Heart right ventricle (tissue), 16 donors: ENCODE data around the gene NT5M. TPM values are rescaled to one million over a fixed set of nuclear protein-coding genes. Genes with fewer than 3 reads are reported as not detected.

ENCODE experiments used
- ATAC-seq, 8 donors: fragments of 200-7000 bp; cut with Tn5 transposase; one replicate each; pipeline ENCODE4 v1.9.1; 2020; ENCODE audit warnings: mild to moderate bottlenecking in 8 of 8, moderate library complexity in 8 of 8, moderate number of reproducible peaks in 1 of 8
- DNase-seq, 2 donors: peaks; one replicate each; pipeline ENCODE4 v3.0.0-alpha.2; 2020
- H3K27ac ChIP-seq, 10 donors: fragments of 200-600 bp; sonication (generic) in 2 of 10; one replicate each; pipeline versions ENCODE4 v1.5.0 to v1.8.0; 2020 to 2022; ENCODE audit warnings: mild to moderate bottlenecking in 3 of 10
- H3K27me3 ChIP-seq, 7 donors: fragments of 200-600 bp; one replicate each; pipeline ENCODE4 v1.8.0; 2021 to 2022; ENCODE audit warnings: mild to moderate bottlenecking in 2 of 7
- H3K36me3 ChIP-seq, 9 donors: fragments of 200-600 bp; sonication (generic) in 1 of 9; one replicate each; pipeline versions ENCODE4 v1.5.0 to v1.8.0; 2020 to 2022; ENCODE audit warnings: mild to moderate bottlenecking in 2 of 9
- H3K4me1 ChIP-seq, 9 donors: fragments of 200-600 bp; sonication (generic) in 1 of 9; one replicate each; pipeline versions ENCODE4 v1.5.0 to v1.8.0; 2020 to 2022; ENCODE audit warnings: mild to moderate bottlenecking in 4 of 9
- H3K4me3 ChIP-seq, 10 donors: fragments of 200-600 bp; sonication (generic) in 2 of 10; one replicate each; pipeline versions ENCODE4 v1.5.0 to v1.8.0; 2020 to 2022; ENCODE audit warnings: mild to moderate bottlenecking in 7 of 10, moderate library complexity in 2 of 10
- H3K9me3 ChIP-seq, 11 donors: fragments of 200-600 bp in 10 of 11; sonication (generic) in 2 of 11; one replicate each; pipeline versions ENCODE4 v1.5.0 to v1.8.0; 2013 to 2022; ENCODE audit warnings: mild to moderate bottlenecking in 2 of 11, control low read depth in 1 of 11, moderate library complexity in 1 of 11
- WGBS, 2 donors: extraction: QIAGEN DNeasy Blood & Tissue Kit; methylation state at CpG; one replicate each; pipeline ENCODE4 v1.1.7; 2013; ENCODE audit warnings: inconsistent platforms in 1 of 2; 5-methylcytosine and 5-hydroxymethylcytosine counted together
- intact Hi-C, 10 donors: fragments of 100-400 bp; cut with DNase I; formaldehyde crosslinking; loops; one replicate each; pipeline versions ENCODE4 v1.11.1 to v1.14.2; 2022
- polyA plus RNA-seq, 2 donors: library from polyadenylated mRNA; stranded (reverse); fragments of 200-250 nt; gene quantifications; one replicate each; pipeline ENCODE4 v1.2.3, GENCODE V29; 2013
- total RNA-seq, 10 donors: library from RNA; stranded (reverse); fragmentation: NEBNext Ultra II Directional in 3 of 10; extraction: Animal tissue kit (Norgen Biotek cat#: 25700) in 3 of 10; gene quantifications; one replicate each; pipeline versions ENCODE4 v1.2.1 to v1.2.4, GENCODE V29; 2021 to 2023
- TF ChIP-seq, protein P1 (sequence below), 9 donors: fragments of 200-600 bp; sonication (generic) in 2 of 9; IDR thresholded peaks; one replicate each; pipeline versions ENCODE4 v1.5.0 to v1.8.0; 2021 to 2022; ENCODE audit warnings: antibody characterized with exemption in 9 of 9, mild to moderate bottlenecking in 5 of 9, moderate library complexity in 1 of 9
- donor health status: Arrhythmogenic right ventricular cardiomyopathy.
- donor health status: ischemic (EF 13 %, LVEDD 7.1; RV severe dilation, severe dysfunction).
- donor health status: healthy with polysubstance abuse.
- donor health status: DM: no; HTN: yes; CAD: no.
- donor health status: DM: no; HTN: no; CAD: no.
- donor health status: ischemic (EF 25% LVEDD 6.9; RV normal size, moderate dysfunction).
- donor health status: ischemic (EF 25% LVEDD 5.7; RV mildly dilated, moderate dysfunction).
- donor health status: healthy.
- donor health status: DM: yes; HTN: yes; CAD: no.
- donor health status: Ischemic cardiomyopathy.
- donor health status: ischemic (EF 35%, LVEDD 5.7; RV mildly dilated, moderate dysfunction).
- donor health status: nonischemic (EF 11% LVEDD 7.7; RV severe dilation, severe dysfunction).
- donor health status: DM: yes; HTN: yes; CAD: no.
- donor health status: PGD.
- donor health status: ischemic (EF 29% LVEDD 5.4; RV normal size, mild dysfunction).
- donor health status: nonischemic (EF 23%, LVEDD 6.1; RV moderate dilation, normal function).

The NT5M gene
- total and polyA plus RNA-seq, 12 donors = 4.9 to 15.8 (median 9.8) TPM

- Histone ChIP-seq H3K4me1 (peaks cover 0 to 9% (median 0%) of the 10 kb centered on the region in 9 donors), H3K4me3 (no peak overlapping the region), H3K27me3 (peaks cover 0 to 9% (median 0%) of the 10 kb centered on the region in 7 donors), H3K27ac (no peak overlapping the region), H3K36me3 (no peaks in the 10 kb centered on the region), H3K9me3 (no peaks in the 10 kb centered on the region)
- 90 to 94% methylated on average over 23 of the region's 23 CpGs for WGBS, 2 donors
- DNase-seq = no peak
- no peak for ATAC-seq
- TF ChIP-seq, protein P1, sequence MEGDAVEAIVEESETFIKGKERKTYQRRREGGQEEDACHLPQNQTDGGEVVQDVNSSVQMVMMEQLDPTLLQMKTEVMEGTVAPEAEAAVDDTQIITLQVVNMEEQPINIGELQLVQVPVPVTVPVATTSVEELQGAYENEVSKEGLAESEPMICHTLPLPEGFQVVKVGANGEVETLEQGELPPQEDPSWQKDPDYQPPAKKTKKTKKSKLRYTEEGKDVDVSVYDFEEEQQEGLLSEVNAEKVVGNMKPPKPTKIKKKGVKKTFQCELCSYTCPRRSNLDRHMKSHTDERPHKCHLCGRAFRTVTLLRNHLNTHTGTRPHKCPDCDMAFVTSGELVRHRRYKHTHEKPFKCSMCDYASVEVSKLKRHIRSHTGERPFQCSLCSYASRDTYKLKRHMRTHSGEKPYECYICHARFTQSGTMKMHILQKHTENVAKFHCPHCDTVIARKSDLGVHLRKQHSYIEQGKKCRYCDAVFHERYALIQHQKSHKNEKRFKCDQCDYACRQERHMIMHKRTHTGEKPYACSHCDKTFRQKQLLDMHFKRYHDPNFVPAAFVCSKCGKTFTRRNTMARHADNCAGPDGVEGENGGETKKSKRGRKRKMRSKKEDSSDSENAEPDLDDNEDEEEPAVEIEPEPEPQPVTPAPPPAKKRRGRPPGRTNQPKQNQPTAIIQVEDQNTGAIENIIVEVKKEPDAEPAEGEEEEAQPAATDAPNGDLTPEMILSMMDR (IDR thresholded peaks at IDR 0.05) = no peak
- intact Hi-C loops = loop anchor here in 1 of 10 donors (5.0 kb wide), 1 partner anchor 40 kb away; no protein-coding TSS in a partner anchor
These were observed 74.1 kb downstream of the NT5M start for GRCh38 chr17:17377071-17377967.

- peaks cover 0 to 9% (median 0%) of the 10 kb centered on the region in 9 donors for H3K4me1 ChIP-seq
- H3K27ac ChIP-seq = no peak overlapping the region
- ATAC-seq (no peak), DNase-seq (no peak)
- intact Hi-C loops = loop anchor here in 1 of 10 donors (5.0 kb wide), 1 partner anchor 38 kb away; no protein-coding TSS in a partner anchor
- peaks cover 0 to 9% (median 0%) of the 10 kb centered on the region in 7 donors for H3K27me3 ChIP-seq
- H3K36me3 ChIP-seq = no peaks in the 10 kb centered on the region
- H3K9me3 ChIP-seq = no peaks in the 10 kb centered on the region
- no peak overlapping the region for H3K4me3 ChIP-seq
- 78 to 84% methylated on average over 12 of the region's 12 CpGs for WGBS, 2 donors
- TF ChIP-seq, protein P1 (IDR thresholded peaks at IDR 0.05) = no peak
These were observed 76.2 kb downstream of the NT5M start for GRCh38 chr17:17379197-17379991.

DNA sequence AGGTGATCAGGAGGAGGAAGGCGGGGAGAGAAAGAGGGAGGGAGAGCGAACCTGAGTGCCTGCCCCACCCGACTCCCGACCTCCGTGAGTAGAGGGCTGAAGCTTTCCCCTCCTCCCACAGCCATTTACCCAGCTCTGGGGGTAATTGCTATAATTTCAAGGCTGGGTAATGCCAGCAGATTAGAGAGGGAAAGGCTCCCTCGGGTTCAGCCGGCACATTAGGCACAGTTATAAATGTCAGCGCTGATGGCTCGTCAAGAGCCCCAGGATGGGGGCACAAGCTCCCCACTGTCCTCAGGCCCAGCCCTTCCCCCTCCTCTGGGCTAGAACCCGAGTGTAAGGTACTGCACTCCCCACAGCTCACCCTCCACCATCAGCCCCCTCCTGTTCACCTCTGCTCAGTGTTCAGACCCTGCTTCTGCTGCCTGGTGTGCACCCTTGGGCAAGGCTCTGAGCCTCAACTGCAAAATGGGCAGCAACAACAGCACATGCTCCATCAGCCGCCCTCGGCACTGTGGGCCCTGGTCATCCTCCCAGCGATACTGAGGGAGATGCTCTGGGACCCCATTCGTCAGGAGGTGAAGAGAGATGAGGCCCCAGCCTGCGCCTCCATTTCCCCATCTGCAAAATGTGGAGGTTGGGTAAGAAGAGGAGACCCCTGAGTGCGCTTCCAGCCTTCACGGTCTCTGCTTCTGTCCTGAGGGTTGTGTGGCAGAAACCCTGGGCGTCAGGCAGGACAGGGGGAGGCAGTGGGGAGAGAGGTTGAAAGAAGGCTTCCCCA lies 77.2 kb downstream of the NT5M start:
- DNase-seq = no peak

More for the DNA sequence above, 77.2 kb downstream of the NT5M start:
- Histone ChIP-seq H3K36me3 (no peaks in the 10 kb centered on the region), H3K4me1 (peaks cover 0 to 9% (median 0%) of the 10 kb centered on the region in 9 donors), H3K27ac (no peak overlapping the region), H3K9me3 (no peaks in the 10 kb centered on the region), H3K27me3 (peaks cover 0 to 9% (median 0%) of the 10 kb centered on the region in 7 donors), H3K4me3 (no peak overlapping the region)
- intact Hi-C loops = no loop called here
- WGBS, 2 donors = 75 to 80% methylated on average over 18 of the region's 18 CpGs
- TF ChIP-seq, protein P1 (IDR thresholded peaks at IDR 0.05) = no peak
- ATAC-seq = no peak
